Activated naive CD4-positive, alpha-beta T cell treated with anti-CD3 and anti-CD28 coated beads, Interleukin-2, amount 50 U/mL, for 72 hours (primary cell): Measurements from ENCODE around the gene OR7G3. TPM values are rescaled to one million over a fixed set of nuclear protein-coding genes. Genes with fewer than 3 reads are reported as not detected.
A peak's percentile ranks its signal among the peaks of the same experiment; 100 is the strongest.

Experiments used
- ATAC-seq, 2 donors: fragments of 150-1000 bp; cut with Tn5 transposase; 2 replicates each; pipeline ENCODE4 v1.10.0; 2021; ENCODE audit warnings: mild to moderate bottlenecking in 2 of 2, moderate library complexity in 2 of 2
- DNase-seq, 2 donors: peaks; one replicate each; pipeline ENCODE4 v3.0.0; 2021 to 2022; ENCODE audit warnings: low spot score in 2 of 2
- H3K27ac Mint-ChIP-seq, 2 donors: one replicate each; pipeline ENCODE4 v1.8.0; 2022; ENCODE audit warnings: mild to moderate bottlenecking in 2 of 2, mixed read lengths in 2 of 2
- H3K36me3 Mint-ChIP-seq, 2 donors: one replicate each; pipeline ENCODE4 v1.8.0; 2022; ENCODE audit warnings: mixed read lengths in 2 of 2
- H3K9me3 Mint-ChIP-seq, 2 donors: one replicate each; pipeline ENCODE4 v1.8.0; 2022; ENCODE audit warnings: mixed read lengths in 2 of 2
- total RNA-seq, 2 donors: library from RNA; stranded (reverse); gene quantifications; one replicate each; pipeline ENCODE4 v1.2.3, GENCODE V29; 2022

Gene OR7G3
- total RNA-seq = not detected

- DNase-seq = no peak
- Mint-ChIP-seq H3K27ac (no peak within 1 kb of the TSS), H3K9me3 (no peaks in the 10 kb centered on the region), H3K36me3 (no peaks in the 10 kb centered on the region)
- ATAC-seq = no peak
Observed at GRCh38 chr19:9126900-9127405, at the start of gene OR7G3. Gene OR7G3 (minus strand): TSS chr19:9126950. CDS start chr19:9126950, 0 bp downstream.

GRCh38 chr19:9175326-9175725 is 48.6 kb upstream of the OR7G3 start:
- H3K36me3 Mint-ChIP-seq = no peaks in the 10 kb centered on the region
- no peak for ATAC-seq
- DNase-seq = no peak
- peaks cover 0 to 10% of the 10 kb centered on the region in 2 donors for H3K9me3 Mint-ChIP-seq
- no peak overlapping the region for H3K27ac Mint-ChIP-seq

- Mint-ChIP-seq H3K9me3 (peaks cover 3 to 29% of the 10 kb centered on the region in 2 donors), H3K36me3 (peaks cover 8 to 22% of the 10 kb centered on the region in 2 donors), H3K27ac (no peak overlapping the region)
- ATAC-seq (no peak), DNase-seq (no peak)
Observed at GRCh38 chr19:9171393-9171991, 44.7 kb upstream of the OR7G3 start.

GRCh38 chr19:9166846-9167245 is 40.1 kb upstream of the OR7G3 start:
- DNase-seq (no peak), ATAC-seq (no peak)
- peaks cover 39 to 68% of the 10 kb centered on the region in 2 donors for H3K36me3 Mint-ChIP-seq
- no peak overlapping the region for H3K27ac Mint-ChIP-seq
- H3K9me3 Mint-ChIP-seq = peaks cover 6 to 44% of the 10 kb centered on the region in 2 donors

GRCh38 chr19:9165261-9165660 is 38.5 kb upstream of the OR7G3 start:
- ATAC-seq = no peak
- peaks cover 14 to 57% of the 10 kb centered on the region in 2 donors for H3K9me3 Mint-ChIP-seq
- H3K36me3 Mint-ChIP-seq = peaks cover 54 to 84% of the 10 kb centered on the region in 2 donors
- H3K27ac Mint-ChIP-seq = no peak overlapping the region
- no peak for DNase-seq

- H3K9me3 Mint-ChIP-seq = peaks cover 18 to 47% of the 10 kb centered on the region in 2 donors
- peaks cover 84 to 100% of the 10 kb centered on the region in 2 donors for H3K36me3 Mint-ChIP-seq
- H3K27ac Mint-ChIP-seq = no peak overlapping the region
- DNase-seq = no peak
- ATAC-seq = no peak
Observed at GRCh38 chr19:9161427-9161826, 34.7 kb upstream of the OR7G3 start.

GRCh38 chr19:9159891-9160290 is 33.1 kb upstream of the OR7G3 start:
- Mint-ChIP-seq H3K27ac (no peak overlapping the region), H3K36me3 (peaks cover 89 to 100% of the 10 kb centered on the region in 2 donors), H3K9me3 (peaks cover 18 to 48% of the 10 kb centered on the region in 2 donors)
- ATAC-seq = no peak
- DNase-seq = no peak

- H3K27ac Mint-ChIP-seq = peak overlapping the region in 1 of 2 donors; percentile 44
- H3K36me3 Mint-ChIP-seq = peaks cover 84 to 100% of the 10 kb centered on the region in 2 donors
- DNase-seq (no peak), ATAC-seq (peak in 1 of 2 donors; percentile 18)
- H3K9me3 Mint-ChIP-seq = peaks cover 15 to 53% of the 10 kb centered on the region in 2 donors
Observed at GRCh38 chr19:9156304-9156703, 29.6 kb upstream of the OR7G3 start.

- Mint-ChIP-seq H3K9me3 (peaks cover 16 to 53% of the 10 kb centered on the region in 2 donors), H3K27ac (peak overlapping the region; percentile 4 to 76), H3K36me3 (peaks cover 84 to 100% of the 10 kb centered on the region in 2 donors)
- ATAC-seq (no peak), DNase-seq (no peak)
Observed at GRCh38 chr19:9155591-9155990, 28.8 kb upstream of the OR7G3 start.

GRCh38 chr19:9151367-9151766 is 24.6 kb upstream of the OR7G3 start:
- Mint-ChIP-seq H3K27ac (no peak overlapping the region), H3K36me3 (peaks cover 79 to 100% of the 10 kb centered on the region in 2 donors), H3K9me3 (peaks cover 17 to 64% of the 10 kb centered on the region in 2 donors)
- ATAC-seq (no peak), DNase-seq (no peak)

GRCh38 chr19:9150650-9151049 is 23.9 kb upstream of the OR7G3 start:
- no peak overlapping the region for H3K27ac Mint-ChIP-seq
- peaks cover 76 to 100% of the 10 kb centered on the region in 2 donors for H3K36me3 Mint-ChIP-seq
- peaks cover 17 to 65% of the 10 kb centered on the region in 2 donors for H3K9me3 Mint-ChIP-seq
- no peak for DNase-seq
- ATAC-seq = no peak

GRCh38 chr19:9149997-9150396 is 23.2 kb upstream of the OR7G3 start:
- DNase-seq (no peak), ATAC-seq (no peak)
- H3K27ac Mint-ChIP-seq = peak overlapping the region; percentile 37 to 46
- peaks cover 76 to 100% of the 10 kb centered on the region in 2 donors for H3K36me3 Mint-ChIP-seq
- peaks cover 21 to 62% of the 10 kb centered on the region in 2 donors for H3K9me3 Mint-ChIP-seq

- Mint-ChIP-seq H3K27ac (peak overlapping the region; percentile 46 to 66), H3K36me3 (peaks cover 73 to 100% of the 10 kb centered on the region in 2 donors), H3K9me3 (peaks cover 25 to 58% of the 10 kb centered on the region in 2 donors)
- ATAC-seq (no peak), DNase-seq (no peak)
Observed at GRCh38 chr19:9148697-9149096, 21.9 kb upstream of the OR7G3 start.

GRCh38 chr19:9146882-9147281 is 20.1 kb upstream of the OR7G3 start:
- peaks cover 25 to 49% of the 10 kb centered on the region in 2 donors for H3K9me3 Mint-ChIP-seq
- no peak for DNase-seq
- peaks cover 59 to 97% of the 10 kb centered on the region in 2 donors for H3K36me3 Mint-ChIP-seq
- no peak for ATAC-seq
- no peak overlapping the region for H3K27ac Mint-ChIP-seq

- H3K9me3 Mint-ChIP-seq = peaks cover 15 to 31% of the 10 kb centered on the region in 2 donors
- DNase-seq (no peak), ATAC-seq (no peak)
- no peak overlapping the region for H3K27ac Mint-ChIP-seq
- peaks cover 51 to 87% of the 10 kb centered on the region in 2 donors for H3K36me3 Mint-ChIP-seq
Observed at GRCh38 chr19:9144920-9145319, 18.2 kb upstream of the OR7G3 start.

- Mint-ChIP-seq H3K36me3 (peaks cover 16 to 41% of the 10 kb centered on the region in 2 donors), H3K9me3 (peaks cover 5 to 9% of the 10 kb centered on the region in 2 donors), H3K27ac (peak within 1 kb of the TSS; percentile 95)
- ATAC-seq = peak; percentile 95 to 96
- peak; percentile 83 to 88 for DNase-seq
Observed at GRCh38 chr19:9140159-9140874, 13.6 kb upstream of the OR7G3 start, which contains the start of gene ZNF317. Gene ZNF317 (plus strand): TSS chr19:9140397. CDS start chr19:9156017, 15,620 bp downstream.

GRCh38 chr19:9139609-9140158 is 12.9 kb upstream of the OR7G3 start:
- Mint-ChIP-seq H3K9me3 (peaks cover 3 to 6% of the 10 kb centered on the region in 2 donors), H3K36me3 (peaks cover 10 to 35% of the 10 kb centered on the region in 2 donors), H3K27ac (peak overlapping the region; percentile 95)
- DNase-seq = no peak
- peak in 1 of 2 donors; percentile 15 for ATAC-seq
